ENCODE measurements around the gene ZNF714.

DNA sequence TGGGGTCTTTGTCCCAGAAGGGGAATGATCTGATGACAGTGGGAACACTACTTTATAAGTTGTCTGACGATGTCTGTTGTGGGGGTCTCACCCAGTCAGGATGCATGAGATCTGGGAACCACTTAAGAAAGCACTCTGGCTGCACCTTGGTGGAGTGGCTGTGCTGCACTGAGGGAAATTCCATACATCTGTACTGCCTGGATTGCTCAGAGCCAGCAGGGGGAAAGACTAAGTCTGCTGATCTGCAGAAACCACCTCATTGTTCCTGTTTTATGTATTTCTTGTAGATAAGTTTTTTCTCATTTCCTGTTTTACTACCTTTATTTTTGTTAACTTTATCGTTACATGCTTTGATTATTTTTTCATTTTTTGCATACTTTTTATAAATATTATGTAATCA is 34.3 kb upstream of the ZNF714 start:
- TF ChIP-seq, protein P1, sequence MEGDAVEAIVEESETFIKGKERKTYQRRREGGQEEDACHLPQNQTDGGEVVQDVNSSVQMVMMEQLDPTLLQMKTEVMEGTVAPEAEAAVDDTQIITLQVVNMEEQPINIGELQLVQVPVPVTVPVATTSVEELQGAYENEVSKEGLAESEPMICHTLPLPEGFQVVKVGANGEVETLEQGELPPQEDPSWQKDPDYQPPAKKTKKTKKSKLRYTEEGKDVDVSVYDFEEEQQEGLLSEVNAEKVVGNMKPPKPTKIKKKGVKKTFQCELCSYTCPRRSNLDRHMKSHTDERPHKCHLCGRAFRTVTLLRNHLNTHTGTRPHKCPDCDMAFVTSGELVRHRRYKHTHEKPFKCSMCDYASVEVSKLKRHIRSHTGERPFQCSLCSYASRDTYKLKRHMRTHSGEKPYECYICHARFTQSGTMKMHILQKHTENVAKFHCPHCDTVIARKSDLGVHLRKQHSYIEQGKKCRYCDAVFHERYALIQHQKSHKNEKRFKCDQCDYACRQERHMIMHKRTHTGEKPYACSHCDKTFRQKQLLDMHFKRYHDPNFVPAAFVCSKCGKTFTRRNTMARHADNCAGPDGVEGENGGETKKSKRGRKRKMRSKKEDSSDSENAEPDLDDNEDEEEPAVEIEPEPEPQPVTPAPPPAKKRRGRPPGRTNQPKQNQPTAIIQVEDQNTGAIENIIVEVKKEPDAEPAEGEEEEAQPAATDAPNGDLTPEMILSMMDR (IDR thresholded peaks at IDR 0.05; ENCODE audit: insufficient read depth, low read length, poor library complexity, severe bottlenecking), result no peak
- TF ChIP-seq EZH2phosphoT487 (conservative IDR thresholded peaks at IDR 0.05; ENCODE audit: low read length), result no peak

Measured in SU-DHL-6 (cell line).